ENCODE results near the gene APBB2.
"Not testable (repeated sequence)": the region's sequence is repeated elsewhere in the genome, so short reads cannot be mapped to it uniquely, and the experiment has no call there.

APBB2 gene

DNA sequence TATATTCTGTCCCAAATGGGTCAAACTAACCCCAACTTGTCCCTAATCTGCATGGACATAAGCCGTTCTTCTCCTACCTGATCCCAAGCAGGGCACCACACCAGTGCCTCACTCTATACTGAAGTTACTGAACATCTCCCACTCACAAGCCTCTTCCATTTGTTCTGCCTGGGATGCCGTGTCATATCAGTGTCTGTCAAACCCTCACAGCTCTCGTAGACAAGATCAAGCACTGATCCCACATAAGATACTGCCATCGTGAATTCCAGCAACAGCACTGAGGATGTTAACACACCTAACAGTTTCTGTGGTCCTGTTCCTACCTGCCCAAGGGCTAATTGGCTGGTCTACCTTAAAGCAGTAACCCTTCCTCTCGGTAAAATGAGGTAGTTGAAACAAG, 162.1 kb downstream of the APBB2 start:
- DNase-seq: no peak

GRCh38 chr4:41050880-41051775, 163.2 kb downstream of the APBB2 start:
- no peak for DNase-seq

GRCh38 chr4:41050116-41050515, 164.2 kb downstream of the APBB2 start:
- DNase-seq: no peak

GRCh38 chr4:41049176-41049575, 165.2 kb downstream of the APBB2 start:
- not testable (repeated sequence) for DNase-seq

GRCh38 chr4:41044791-41045190, 169.6 kb downstream of the APBB2 start:
- no peak for DNase-seq

- no peak for DNase-seq
Observed at GRCh38 chr4:41044165-41044564, 170.2 kb downstream of the APBB2 start.

- DNase-seq: no peak
Observed at GRCh38 chr4:41043465-41043864, 170.9 kb downstream of the APBB2 start.

GRCh38 chr4:41041551-41041950, 172.8 kb downstream of the APBB2 start:
- DNase-seq: no peak

GRCh38 chr4:41039317-41039716, 175.0 kb downstream of the APBB2 start:
- no peak for DNase-seq

DNA sequence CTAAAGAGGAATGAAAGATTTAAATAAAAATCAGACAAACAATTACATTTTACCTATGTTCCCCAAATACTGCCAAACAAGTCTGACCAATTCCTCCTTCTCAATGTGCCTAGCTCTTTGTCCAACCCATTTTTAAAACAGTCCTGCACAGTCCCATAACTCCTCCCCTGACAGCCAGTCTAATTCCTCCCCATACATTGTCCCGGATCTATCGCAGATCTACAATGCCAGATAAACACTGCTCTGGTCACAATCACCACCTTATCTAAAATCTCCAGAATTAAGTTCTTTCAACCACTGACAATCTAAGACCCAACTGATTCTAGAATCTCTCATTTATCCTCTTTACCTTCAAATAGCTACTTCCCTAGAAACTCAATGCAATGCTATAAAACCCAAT, 176.0 kb downstream of the APBB2 start:
- no peak for DNase-seq

DNA sequence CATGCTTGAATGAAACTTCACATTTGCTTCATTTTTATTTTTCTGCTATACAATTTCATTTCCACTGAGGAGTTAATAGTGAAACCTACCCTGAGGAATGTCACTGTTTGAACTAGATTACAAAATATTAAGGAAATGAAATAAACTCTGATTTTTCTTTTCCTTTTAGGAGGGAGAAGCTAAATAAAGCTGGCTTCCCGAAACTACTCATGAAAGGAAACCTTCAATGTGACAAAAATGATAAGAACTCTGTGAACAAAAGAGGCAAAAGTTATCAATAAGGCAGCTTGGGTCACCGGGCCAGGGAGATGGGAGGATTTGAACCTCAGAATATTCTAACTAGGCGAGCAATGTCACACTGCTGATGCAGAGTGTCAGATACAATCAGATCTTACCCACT, 185.2 kb downstream of the APBB2 start:
- DNase-seq: no peak

DNA sequence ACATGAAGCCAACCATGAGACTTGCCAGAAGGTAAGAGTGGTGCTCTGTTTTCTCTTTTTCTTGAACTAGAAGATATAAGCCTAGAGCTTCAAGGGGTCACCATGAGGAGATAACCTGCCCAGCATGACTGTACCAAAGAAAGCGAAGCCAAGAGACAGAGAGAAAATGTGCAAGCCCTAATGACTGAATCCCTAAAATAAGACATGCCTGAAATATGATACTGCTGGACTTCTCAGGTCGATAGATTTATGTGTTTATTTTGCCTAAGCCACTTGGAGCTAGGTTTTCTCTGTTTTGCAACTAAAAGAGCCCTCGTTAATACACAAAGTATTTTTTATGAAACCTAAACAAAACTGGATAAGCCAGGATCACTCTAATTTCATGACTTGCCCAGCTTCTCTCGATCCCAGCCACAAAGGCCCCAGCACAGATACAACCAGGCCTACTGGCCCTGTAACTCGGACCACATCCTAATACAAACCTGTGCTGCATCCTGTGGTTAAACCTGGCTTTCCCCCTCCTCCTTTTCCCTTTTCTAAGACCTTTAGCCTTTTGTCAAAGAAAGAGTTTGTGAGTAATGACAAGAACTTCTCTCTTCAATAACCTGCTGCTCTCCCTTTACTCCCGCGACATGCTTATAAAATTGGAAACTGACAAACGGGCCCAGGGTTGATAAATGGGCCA, 185.8 kb downstream of the APBB2 start:
- DNase-seq: no peak

GRCh38 chr4:41026971-41027370, 187.4 kb downstream of the APBB2 start:
- no peak for DNase-seq

DNA sequence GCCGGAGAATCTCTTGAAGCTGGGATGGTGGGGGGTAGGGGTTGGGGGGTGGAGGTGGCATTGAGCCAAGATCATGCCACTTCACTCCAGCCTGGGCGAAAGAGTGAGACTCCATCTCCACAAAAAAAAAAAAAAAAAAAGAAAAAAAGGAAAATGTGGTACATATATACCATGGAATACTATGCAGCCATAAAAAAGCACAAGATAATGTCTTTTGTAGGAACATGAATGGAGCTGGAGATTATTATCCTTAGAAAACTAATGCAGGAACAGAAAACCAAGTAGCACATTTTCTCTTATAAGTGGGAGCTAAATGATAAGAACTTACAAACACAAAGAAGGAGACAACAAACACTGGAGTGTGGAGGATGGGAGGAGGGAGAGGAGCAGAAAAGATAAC, 188.5 kb downstream of the APBB2 start:
- DNase-seq: no peak

DNA sequence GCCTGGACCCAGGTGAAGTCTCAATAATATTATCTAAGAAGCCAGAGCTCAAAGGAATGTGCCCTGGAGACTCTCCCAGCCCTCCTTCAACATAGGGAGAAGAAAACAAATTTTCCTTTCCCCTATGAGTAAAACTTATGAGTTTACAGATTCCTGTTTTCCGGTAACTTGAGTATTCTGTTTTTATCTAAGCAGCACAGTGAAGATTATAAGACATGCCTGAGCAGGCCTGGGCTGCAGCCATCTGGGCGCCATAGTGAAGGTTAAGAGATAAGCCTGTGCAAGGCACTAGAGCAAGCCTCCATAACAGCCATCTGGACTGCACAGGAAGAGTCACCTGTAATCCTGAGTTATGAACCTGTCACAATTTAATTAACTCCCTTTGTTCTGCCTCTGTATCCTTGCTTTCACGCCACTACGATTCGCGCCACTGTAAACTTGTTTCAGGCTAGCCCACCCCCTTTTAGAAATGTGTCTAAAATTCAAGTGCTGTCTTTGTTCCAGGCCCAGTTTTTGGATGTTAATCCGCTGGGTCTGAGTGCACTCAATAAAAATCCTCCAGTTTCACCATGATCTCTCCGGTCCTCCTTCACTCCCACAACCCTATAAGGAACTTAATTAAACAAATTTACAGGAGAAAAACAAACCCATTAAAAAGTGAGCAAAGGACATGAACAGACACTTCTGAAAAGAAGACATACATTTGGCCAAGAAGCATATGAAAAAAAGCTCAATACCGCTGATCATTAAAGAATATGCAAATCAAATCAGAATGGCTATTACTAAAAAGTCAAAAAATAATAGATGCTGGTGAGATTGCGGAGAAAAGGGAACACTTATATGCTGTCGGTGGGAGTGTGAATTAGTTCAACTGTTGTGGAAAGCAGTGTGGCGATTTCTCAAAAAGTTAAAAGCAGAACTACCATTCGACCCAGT, 189.5 kb downstream of the APBB2 start:
- DNase-seq: no peak

DNA sequence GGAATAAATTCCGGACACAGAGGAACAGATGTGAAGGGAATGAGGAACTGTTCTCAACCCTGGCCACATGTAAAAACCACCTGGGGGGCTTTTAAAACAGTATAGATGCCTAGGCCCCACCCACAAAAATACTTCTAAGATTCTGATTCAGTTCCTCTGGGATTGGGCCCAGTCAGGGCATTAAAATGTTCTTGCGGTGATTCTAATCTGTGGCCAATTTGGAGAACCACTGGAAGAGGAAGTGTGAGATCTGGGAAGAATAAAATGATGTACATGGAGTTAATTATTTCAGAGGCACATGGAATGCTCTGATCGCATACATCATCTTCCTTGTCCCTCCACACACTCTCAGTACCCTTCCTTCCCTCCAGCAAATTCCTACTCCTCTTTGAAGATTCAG, 192.2 kb downstream of the APBB2 start:
- no peak for DNase-seq

- DNase-seq: no peak
Observed at GRCh38 chr4:41015016-41015675, 199.2 kb downstream of the APBB2 start.

DNA sequence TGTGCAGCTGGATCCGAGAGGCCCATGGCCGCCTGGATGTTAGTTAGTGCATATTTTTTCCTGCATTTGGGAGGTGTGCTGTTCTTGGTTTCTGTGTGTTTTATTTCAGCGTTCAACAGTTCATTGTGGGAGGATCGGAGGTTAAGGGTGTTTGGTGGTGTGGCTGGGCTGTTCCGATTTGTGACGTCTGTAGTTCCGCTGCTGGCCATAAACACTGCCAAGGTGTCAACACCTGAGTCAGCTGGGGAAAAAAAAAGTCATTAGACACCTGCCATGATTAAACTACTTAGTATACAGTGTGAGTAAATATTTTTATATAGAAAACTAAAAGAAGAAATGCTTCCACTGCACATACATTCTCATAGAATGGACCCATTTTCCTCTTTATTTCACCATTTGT, 200.2 kb downstream of the APBB2 start:
- DNase-seq: no peak

GRCh38 chr4:41013746-41014145, 200.6 kb downstream of the APBB2 start:
- no peak for DNase-seq

- no peak for DNase-seq
Observed at GRCh38 chr4:41012911-41013310, 201.4 kb downstream of the APBB2 start.

DNA sequence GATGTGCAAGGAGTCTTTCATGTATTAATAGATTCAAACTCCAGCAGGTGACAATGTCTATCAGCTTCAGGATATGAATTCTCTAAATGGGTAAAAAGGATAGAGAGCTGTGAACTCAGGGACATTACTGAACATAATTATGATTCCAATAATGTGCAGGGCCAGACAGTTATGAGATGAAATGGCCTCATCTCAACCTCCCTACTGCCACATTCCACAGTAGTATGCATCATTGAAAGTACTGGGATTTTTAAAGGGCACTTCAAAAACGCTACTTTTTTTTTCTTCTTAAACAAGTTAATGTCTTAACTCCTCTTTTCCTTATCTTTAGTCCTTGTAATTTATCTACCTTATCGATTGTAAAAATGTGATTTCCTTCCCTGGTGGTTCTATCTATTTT, 202.0 kb downstream of the APBB2 start:
- DNase-seq: no peak

DNA sequence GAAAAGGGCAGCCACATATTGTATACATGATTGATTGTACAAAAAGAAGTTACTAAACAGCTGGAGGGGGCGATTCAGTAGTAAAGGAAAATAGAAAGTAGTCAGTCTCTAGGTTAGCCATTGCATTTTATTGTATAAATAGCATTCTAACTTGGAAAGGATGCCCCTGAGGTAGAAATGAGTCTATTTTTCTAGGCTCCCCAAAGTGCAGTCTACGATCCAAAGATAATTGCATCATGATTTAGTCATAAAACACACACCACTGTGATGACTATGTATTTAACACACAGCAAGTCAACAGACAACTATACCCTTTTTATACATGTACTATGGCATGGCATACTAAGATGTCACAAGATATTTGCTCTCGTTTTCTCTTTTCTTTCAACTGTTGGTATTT, 204.9 kb downstream of the APBB2 start:
- no peak for DNase-seq

GRCh38 chr4:41006141-41006540, 208.2 kb downstream of the APBB2 start:
- DNase-seq: no peak
